ENCODE results near the gene TENM4. TPM values are rescaled to one million over a fixed set of nuclear protein-coding genes. Genes with fewer than 3 reads are reported as not detected.

The TENM4 gene
- polyA plus RNA-seq, 1 experiment = 0.39 TPM

- no peak for DNase-seq (ENCODE audit: low read depth)
- ChIA-PET POLR2A (no interaction called here), CTCF (no interaction called here)
- no peaks in the 10 kb centered on the region for H3K27me3 ChIP-seq (ENCODE audit: control insufficient read depth, insufficient read depth, low read length)
- TF ChIP-seq CTCF (IDR thresholded peaks at IDR 0.05; ENCODE audit: insufficient read depth, low read depth, low read length) = no peak
- H3K36me3 ChIP-seq (ENCODE audit: control insufficient read depth, insufficient read depth, low read length) = no peaks in the 10 kb centered on the region
- H3K4me3 ChIP-seq (ENCODE audit: low read depth, low read length) = no peak overlapping the region
Measured at GRCh38 chr11:79040348-79040747, 400.5 kb downstream of the TENM4 start.

GRCh38 chr11:79039122-79039521 is 401.7 kb downstream of the TENM4 start:
- ChIA-PET CTCF (interaction anchor here (1.1 kb wide), 1 partner anchor 58 kb away, joined by 3 read pairs; no protein-coding TSS in a partner anchor), POLR2A (no interaction called here)
- Histone ChIP-seq H3K4me3 (ENCODE audit: low read depth, low read length) (no peak overlapping the region), H3K36me3 (ENCODE audit: control insufficient read depth, insufficient read depth, low read length) (no peaks in the 10 kb centered on the region), H3K27me3 (ENCODE audit: control insufficient read depth, insufficient read depth, low read length) (no peaks in the 10 kb centered on the region)
- DNase-seq (ENCODE audit: low read depth) = no peak
- TF ChIP-seq CTCF (IDR thresholded peaks at IDR 0.05; ENCODE audit: insufficient read depth, low read depth, low read length) = no peak

GRCh38 chr11:79035881-79036280 is 404.9 kb downstream of the TENM4 start:
- no peaks in the 10 kb centered on the region for H3K36me3 ChIP-seq (ENCODE audit: control insufficient read depth, insufficient read depth, low read length)
- POLR2A ChIA-PET = no interaction called here
- DNase-seq (ENCODE audit: low read depth) = no peak
- CTCF ChIA-PET = interaction anchor here (1.4 kb wide), 1 partner anchor 390 kb away, joined by 4 read pairs; no protein-coding TSS in a partner anchor
- H3K4me3 ChIP-seq (ENCODE audit: low read depth, low read length) = no peak overlapping the region
- H3K27me3 ChIP-seq (ENCODE audit: control insufficient read depth, insufficient read depth, low read length) = peaks cover 6% of the 10 kb centered on the region
- no peak for TF ChIP-seq CTCF (IDR thresholded peaks at IDR 0.05; ENCODE audit: insufficient read depth, low read depth, low read length)

GRCh38 chr11:79033833-79034232 is 407.0 kb downstream of the TENM4 start:
- ChIA-PET CTCF (interaction anchor here (1.1 to 1.4 kb wide), 2 partner anchors 66 to 389 kb away, joined by 3 read pairs; no protein-coding TSS in a partner anchor), POLR2A (no interaction called here)
- TF ChIP-seq CTCF (IDR thresholded peaks at IDR 0.05; ENCODE audit: insufficient read depth, low read depth, low read length) = no peak
- Histone ChIP-seq H3K36me3 (ENCODE audit: control insufficient read depth, insufficient read depth, low read length) (no peaks in the 10 kb centered on the region), H3K27me3 (ENCODE audit: control insufficient read depth, insufficient read depth, low read length) (peaks cover 12% of the 10 kb centered on the region), H3K4me3 (ENCODE audit: low read depth, low read length) (no peak overlapping the region)
- no peak for DNase-seq (ENCODE audit: low read depth)

DNA sequence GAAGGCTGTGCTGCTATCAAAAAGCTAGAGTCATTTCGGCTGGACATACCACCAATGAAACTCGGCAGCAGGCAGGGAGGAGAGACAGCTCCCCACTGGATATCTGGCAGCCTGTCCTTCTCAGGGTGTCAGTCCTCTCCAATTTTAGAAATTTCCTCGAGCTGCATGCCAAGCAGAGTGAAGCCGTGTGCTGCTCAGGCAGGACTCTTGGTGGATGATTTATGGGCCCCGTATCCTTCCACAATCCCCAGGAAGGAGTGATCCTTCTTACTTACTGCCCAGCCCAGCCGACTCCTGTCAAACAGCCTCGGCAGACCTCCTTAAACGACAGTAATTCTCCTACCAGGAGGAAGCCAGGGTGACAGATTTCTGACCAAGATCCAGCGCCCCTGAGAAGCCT is 410.4 kb downstream of the TENM4 start:
- TF ChIP-seq CTCF (IDR thresholded peaks at IDR 0.05; ENCODE audit: insufficient read depth, low read depth, low read length) = no peak
- no peaks in the 10 kb centered on the region for H3K36me3 ChIP-seq (ENCODE audit: control insufficient read depth, insufficient read depth, low read length)
- no peak for DNase-seq (ENCODE audit: low read depth)
- no peak overlapping the region for H3K4me3 ChIP-seq (ENCODE audit: low read depth, low read length)
- H3K27me3 ChIP-seq (ENCODE audit: control insufficient read depth, insufficient read depth, low read length) = peaks cover 13% of the 10 kb centered on the region
- CTCF ChIA-PET = interaction anchor here (1.6 kb wide), 1 partner anchor 384 kb away, joined by 3 read pairs; no protein-coding TSS in a partner anchor
- POLR2A ChIA-PET = no interaction called here

Measured in BJ (cell line).